Nephron (organoid): ENCODE data around the gene ZNF467.

ENCODE experiments used
- H3K27ac Mint-ChIP-seq, 3 experiments: 2 replicates each; pipeline ENCODE4 v1.8.0; 2020; ENCODE audit warnings: mixed read lengths in 3 of 3, mild to moderate bottlenecking in 2 of 3, moderate library complexity in 1 of 3
- H3K27me3 Mint-ChIP-seq: 2 replicates; pipeline ENCODE4 v1.8.0; 2021; ENCODE audit warnings: low read depth, mild to moderate bottlenecking, moderate library complexity, mixed read lengths
- H3K36me3 Mint-ChIP-seq: 2 replicates; pipeline ENCODE4 v1.8.0; 2020; ENCODE audit warnings: low read depth, mixed read lengths
- H3K4me1 Mint-ChIP-seq: 2 replicates; pipeline ENCODE4 v1.8.0; 2020; ENCODE audit warnings: mixed read lengths
- H3K4me3 Mint-ChIP-seq, 3 experiments: 2 replicates each; pipeline ENCODE4 v1.8.0; 2020; ENCODE audit warnings: mild to moderate bottlenecking in 3 of 3, mixed read lengths in 3 of 3, moderate library complexity in 2 of 3
- H3K9me3 Mint-ChIP-seq: 2 replicates; pipeline ENCODE4 v1.8.0; 2020; ENCODE audit warnings: mixed read lengths
- CTCF ChIP-seq, 3 experiments: fragments of 200-600 bp; sonication (generic); IDR thresholded peaks; one replicate each; pipeline ENCODE4 v1.5.0; 2021; ENCODE audit warnings: antibody characterized with exemption in 3 of 3; ENCODE audit not compliant: unreplicated experiment in 3 of 3

ZNF467 gene

DNA sequence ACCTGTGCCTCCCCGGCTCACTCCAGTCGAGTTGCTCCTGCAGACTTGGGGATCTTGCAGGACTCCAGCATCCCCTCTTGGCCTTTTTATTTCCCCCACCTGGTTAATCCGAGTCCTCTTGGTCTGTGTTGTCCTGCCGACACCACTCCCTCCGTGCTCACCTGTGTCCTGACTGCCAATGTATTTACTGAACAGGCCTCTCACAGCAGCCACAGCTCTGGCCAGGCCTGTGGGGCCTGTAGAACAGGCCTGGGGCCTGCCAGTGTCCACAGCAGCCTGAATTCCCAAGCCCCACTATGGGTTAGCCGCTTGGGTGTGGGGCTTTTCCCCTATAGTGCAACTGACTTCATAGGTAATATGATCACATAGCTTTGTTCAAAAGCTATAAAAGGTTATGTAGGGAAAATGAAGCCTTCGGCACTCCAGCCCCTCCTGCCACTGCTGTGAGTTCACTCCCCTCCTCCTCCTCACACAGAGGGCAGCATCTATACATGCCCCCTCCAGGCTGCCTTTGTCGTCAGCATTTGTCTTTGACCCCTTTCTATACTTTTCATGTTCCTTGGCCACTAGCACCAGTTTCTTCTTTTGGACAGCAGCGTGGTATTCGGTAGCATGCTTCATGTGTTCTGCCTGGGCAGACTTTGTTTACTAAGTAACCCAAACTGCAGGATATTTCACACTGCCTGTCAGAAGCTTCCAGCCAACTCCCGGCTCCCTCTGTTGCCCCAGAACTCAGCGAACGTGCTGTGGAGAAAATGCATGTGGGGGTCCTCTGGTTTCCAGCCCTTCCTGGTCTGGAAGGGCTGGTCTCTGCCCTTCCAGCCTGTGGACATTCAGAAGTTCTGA, 46.1 kb downstream of the ZNF467 start:
- Mint-ChIP-seq H3K4me1 (peaks cover 16% of the 10 kb centered on the region), H3K27ac (peak overlapping the region; percentile 61 to 79 (median 64)), H3K27me3 (no peaks in the 10 kb centered on the region), H3K9me3 (no peaks in the 10 kb centered on the region), H3K36me3 (peaks cover 32% of the 10 kb centered on the region), H3K4me3 (no peak overlapping the region)
- TF ChIP-seq CTCF (IDR thresholded peaks at IDR 0.05; ENCODE audit: unreplicated experiment in 3 of 3), result no peak

GRCh38 chr7:149725916-149726315, 47.5 kb downstream of the ZNF467 start:
- Mint-ChIP-seq H3K9me3 (no peaks in the 10 kb centered on the region), H3K4me3 (no peak overlapping the region), H3K36me3 (peaks cover 24% of the 10 kb centered on the region), H3K27ac (no peak overlapping the region), H3K27me3 (no peaks in the 10 kb centered on the region), H3K4me1 (peaks cover 16% of the 10 kb centered on the region)
- TF ChIP-seq CTCF (IDR thresholded peaks at IDR 0.05; ENCODE audit: unreplicated experiment in 3 of 3), result no peak

GRCh38 chr7:149725426-149725821, 48.0 kb downstream of the ZNF467 start:
- no peak overlapping the region for H3K27ac Mint-ChIP-seq
- no peak for TF ChIP-seq CTCF (IDR thresholded peaks at IDR 0.05; ENCODE audit: unreplicated experiment in 3 of 3)
- H3K4me3 Mint-ChIP-seq, result no peak overlapping the region
- H3K9me3 Mint-ChIP-seq, result no peaks in the 10 kb centered on the region
- H3K27me3 Mint-ChIP-seq, result no peaks in the 10 kb centered on the region
- H3K36me3 Mint-ChIP-seq, result peaks cover 23% of the 10 kb centered on the region
- H3K4me1 Mint-ChIP-seq, result peaks cover 20% of the 10 kb centered on the region

- Mint-ChIP-seq H3K4me1 (peaks cover 24% of the 10 kb centered on the region), H3K9me3 (no peaks in the 10 kb centered on the region), H3K4me3 (no peak overlapping the region), H3K27me3 (no peaks in the 10 kb centered on the region), H3K36me3 (peaks cover 23% of the 10 kb centered on the region), H3K27ac (no peak overlapping the region)
- TF ChIP-seq CTCF (IDR thresholded peaks at IDR 0.05; ENCODE audit: unreplicated experiment in 3 of 3), result no peak
These were observed 48.5 kb downstream of the ZNF467 start for GRCh38 chr7:149724661-149725425.

DNA sequence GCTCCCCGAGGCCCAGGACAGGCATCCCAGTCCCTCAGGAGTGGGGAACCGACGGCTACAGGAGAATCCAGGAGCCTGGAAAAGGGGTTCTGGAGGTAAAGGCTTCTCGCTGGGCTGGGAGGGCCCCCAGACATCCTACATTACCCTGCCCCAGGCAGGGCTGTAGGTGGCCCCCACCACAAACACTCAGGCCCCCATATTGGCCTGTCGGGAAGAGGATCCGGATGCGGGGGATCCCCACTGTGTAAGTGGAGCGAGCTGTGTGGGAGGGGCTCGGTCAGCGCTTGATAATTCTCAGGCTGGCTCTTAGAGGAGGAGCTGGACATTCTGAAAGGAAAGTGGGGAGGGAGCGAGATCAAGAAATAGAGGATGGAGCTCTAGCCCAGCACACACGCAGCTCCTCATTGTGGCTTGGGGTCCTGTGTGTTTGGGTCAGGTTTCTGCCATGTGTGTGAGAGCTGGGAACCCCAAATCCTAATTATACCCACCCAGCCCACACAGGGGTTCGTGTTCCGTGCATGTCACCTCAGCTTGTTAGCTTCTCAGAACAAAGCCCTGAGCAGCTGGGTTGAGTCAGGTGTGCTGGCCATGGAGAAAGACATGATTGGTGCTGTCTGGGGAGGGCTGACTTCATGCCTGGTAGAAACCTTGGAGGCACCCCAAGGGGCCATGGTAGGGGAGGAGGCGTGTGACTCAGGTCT, 49.4 kb downstream of the ZNF467 start:
- Mint-ChIP-seq H3K27me3 (no peaks in the 10 kb centered on the region), H3K27ac (no peak overlapping the region), H3K36me3 (peaks cover 20% of the 10 kb centered on the region), H3K4me1 (peaks cover 29% of the 10 kb centered on the region), H3K9me3 (no peaks in the 10 kb centered on the region), H3K4me3 (no peak overlapping the region)
- TF ChIP-seq CTCF (IDR thresholded peaks at IDR 0.05; ENCODE audit: unreplicated experiment in 3 of 3), result no peak
